HG03342 (cell line): Measurements from ENCODE around the gene TMEM217.

Experiments used
- ATAC-seq: cut with Tn5 transposase; IDR thresholded peaks from one replicate; pipeline ENCODE4 v1.9.1; 2021; ENCODE audit warnings: mild to moderate bottlenecking, moderate library complexity; ENCODE audit not compliant: unreplicated experiment

Gene TMEM217

DNA sequence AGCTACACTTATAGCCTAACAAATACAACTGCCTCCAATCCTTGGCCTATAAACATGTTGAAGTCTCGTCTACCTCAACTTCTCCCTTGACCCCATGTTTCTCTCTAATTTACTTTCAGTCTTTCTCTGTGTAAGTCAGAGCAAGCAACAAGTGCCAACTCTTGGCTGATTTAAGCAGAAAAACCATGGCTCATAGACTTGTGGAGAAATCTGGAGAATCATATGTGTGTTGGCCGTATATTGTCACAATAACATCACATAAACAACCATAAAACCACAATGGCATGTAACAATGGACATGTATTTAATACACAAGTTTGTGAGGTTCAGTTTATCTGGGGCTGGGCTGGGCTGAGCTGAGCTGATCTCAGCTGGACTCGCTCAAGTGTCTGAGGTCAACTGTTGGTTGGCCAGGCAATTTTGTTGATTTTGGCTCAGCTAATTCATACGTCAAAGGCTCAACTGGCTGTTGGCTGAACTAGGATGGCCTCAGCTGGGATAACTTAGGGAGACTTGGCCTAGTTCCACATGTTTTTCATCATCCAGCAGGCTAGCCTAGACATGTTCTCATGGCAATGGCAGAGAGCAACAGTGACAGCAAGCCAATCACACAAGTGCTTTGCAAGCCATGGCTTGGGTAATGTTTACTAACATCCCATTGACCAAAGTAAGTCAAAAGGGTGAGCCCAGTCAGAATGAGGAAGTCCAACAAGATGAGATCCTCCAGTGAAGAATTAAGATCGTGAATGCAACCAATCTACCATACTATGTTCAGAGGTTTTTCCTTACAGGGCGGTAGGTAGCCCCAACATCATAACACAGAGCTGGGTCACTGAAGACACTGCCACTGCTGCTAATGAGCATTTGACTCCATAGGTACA lies 13.3 kb downstream of the TMEM217 start:
- no peak for ATAC-seq

DNA sequence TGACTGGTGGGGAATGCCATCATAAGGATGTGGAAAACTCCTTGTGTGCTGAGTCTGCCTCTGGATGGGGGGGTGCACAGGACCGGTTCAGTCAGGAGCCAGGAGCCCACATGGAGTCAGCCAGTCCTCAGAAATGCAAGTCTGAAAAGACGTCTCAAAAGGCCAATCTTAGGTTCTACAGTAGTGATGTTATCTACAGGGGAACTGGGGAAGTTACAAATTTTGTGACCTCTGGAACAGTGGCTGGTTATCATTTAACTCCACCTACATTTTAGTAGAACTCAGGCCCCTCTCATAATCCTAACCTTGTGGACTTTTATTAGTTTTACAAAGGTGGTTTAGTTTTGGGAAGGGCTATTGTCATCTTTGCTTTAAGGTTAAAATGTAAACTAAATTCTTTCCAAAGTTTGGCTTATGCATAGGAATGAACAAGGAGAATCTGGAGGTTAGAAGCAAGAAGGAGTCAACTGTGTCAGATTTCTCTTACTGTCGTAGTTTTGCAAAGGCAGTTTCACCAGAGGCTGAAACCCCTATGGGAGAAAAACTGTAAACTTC lies 14.1 kb downstream of the TMEM217 start:
- ATAC-seq = no peak

DNA sequence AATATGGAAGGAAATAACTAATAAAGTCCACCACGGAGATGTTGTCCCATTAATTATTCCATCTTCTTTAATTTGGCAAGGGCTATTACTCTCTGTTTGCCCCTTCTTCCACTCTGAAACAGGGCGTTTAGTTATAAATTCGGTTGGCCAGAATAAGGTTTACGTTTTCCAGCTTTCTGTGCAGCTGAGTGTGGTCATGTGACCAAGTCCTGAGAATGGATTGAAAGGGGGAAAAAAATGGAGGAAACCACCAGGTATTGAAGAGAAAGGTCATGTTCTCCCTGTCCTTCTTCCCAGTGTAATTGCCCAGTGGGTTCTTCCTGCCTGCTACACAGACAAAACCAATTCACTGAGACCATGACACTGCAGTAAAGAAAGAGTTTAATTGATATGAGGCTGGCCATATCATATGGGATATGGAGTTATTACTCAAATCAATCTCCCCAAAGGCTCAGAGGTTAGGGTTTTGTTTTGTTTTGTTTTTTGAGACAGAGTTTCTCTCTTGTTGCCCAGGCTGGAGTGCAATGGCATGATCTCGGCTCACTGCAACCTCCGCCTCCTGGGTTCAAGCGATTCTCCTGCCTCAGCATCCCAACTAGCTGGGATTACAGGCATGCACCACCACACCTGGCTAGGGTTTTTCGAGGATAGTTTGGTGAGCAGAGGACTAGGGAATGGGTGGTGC lies 14.7 kb downstream of the TMEM217 start:
- ATAC-seq = no peak

DNA sequence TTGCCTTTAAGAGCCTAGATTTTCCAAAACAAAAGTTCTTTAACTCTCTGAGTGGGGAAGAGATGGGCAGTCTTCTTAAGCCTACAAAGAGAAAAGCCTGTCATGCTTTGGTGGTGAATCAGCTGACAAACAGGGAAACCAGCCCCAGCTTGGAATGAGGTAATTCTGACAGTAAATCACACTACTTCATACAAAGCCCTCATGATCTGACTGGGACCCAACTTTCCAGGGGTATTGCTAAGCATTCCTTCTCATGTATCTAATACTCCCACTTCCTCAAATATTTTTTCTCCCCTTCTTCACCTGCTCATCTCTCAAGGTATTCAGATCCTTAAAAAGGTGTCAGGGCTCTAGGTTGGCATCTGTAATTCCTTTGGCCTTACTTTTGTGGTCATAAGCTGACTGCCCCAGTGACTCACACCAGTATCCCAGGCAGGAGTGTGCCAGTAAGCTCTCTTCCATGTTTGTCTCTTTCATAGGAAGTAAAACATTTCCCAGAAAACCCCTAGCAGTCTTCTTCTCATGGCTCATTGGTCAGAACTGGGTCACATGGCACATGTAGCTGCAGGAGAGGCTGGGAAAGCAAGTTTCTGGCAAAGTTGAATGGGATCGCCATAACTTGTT lies 15.4 kb downstream of the TMEM217 start:
- no peak for ATAC-seq

DNA sequence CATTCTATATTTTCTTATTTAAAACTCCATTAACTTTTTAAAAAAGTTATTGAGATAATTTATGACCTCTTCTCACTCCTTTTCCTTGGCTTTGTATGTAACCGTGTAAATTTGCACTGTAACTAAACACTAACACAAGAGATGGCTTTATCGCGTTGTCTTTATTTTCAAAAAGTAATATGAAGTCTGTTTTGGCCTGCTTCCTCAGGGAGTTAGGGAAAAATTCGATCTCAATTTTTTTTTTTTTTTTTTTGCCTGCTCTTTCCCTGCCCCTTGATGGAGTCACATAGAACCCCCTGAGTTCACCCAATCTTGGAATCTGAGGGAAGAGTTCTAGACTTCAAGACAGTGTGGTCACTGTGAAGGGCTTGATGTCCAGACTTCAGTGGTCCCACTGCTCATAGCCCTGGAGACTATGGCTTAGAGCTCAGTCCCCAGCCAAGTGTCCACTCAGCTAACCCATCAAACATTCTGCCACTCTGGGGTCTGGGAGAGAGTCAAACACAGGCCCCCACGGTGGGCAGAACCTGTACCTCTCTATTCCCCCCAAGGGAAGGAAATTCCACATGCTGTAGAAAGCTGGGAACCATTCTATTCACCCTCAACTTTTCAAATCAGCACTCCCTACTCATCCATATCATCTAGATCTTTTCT lies 16.0 kb downstream of the TMEM217 start:
- ATAC-seq = no peak

DNA sequence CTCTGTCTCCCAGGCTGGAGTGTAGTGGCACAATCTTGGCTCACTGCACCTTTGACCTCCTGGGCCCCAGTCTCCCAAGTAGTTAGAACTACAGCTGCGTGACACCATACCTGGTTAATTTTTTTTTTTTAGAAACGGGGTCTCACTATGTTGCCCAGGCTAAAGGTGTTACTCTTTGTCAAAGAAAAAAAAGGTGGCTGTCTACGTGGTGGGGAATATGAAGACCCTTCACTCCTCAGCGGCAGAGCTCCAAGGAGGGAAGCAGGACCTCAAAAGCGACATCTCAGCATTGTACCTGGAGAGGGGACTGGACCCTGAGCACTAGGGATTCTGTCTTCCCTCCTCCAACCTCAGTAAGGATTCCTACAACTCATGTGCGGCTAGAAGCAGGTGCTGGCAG lies 16.8 kb downstream of the TMEM217 start:
- no peak for ATAC-seq

DNA sequence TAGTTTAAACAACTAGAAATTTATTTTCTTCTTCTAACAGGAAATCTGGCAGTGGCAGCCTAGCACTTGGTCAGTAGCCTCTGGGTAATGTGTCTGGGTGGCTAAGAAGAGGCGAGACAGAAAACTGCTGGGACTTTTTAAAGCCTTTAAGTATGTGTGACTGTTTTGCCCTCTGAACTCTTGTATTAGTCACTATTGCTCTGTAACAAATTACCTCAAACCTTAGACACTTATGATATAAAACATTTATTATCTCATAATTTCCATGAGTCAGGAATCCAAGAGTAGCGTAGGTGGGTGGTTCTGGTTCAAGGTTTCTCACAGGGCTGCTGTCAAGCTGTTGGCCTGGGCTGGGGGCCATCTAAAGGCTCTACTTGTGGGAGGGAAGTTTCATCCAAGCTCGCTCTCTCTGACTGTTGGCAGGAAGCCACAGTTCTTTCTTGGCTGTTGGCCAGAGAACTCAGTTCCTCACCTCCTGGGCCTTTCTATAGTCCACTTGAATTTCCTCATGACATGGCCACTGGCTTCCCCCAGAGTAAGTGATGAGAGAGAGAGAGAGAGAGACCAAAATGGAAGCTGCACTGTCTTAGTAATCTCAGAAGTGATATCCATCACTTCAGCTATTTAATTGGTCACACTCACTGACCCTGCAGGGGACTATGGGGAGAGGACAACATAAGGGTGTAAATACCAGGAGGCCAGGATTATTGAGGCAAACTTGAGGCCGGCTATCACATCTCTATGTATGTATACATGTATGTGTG lies 17.8 kb downstream of the TMEM217 start:
- peak; percentile 65 for ATAC-seq

DNA sequence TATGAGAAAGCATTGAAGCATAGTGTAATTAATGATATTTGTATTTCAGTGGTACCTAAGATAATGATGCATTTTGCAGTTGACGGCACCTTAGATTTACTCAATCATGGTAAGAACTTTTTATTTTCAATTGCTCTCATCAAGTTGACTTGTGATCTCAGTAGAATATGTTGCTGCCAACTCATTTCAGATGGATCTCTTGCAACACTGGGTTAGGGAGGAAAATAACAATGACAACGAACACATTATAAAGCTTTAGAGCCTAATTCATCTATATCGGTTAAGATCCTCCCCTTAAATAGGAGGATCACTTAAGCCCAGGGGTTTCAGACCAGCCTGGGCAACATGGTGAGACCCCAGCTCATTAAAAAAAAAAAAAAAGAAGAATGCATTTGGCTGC lies 18.4 kb downstream of the TMEM217 start:
- no peak for ATAC-seq

DNA sequence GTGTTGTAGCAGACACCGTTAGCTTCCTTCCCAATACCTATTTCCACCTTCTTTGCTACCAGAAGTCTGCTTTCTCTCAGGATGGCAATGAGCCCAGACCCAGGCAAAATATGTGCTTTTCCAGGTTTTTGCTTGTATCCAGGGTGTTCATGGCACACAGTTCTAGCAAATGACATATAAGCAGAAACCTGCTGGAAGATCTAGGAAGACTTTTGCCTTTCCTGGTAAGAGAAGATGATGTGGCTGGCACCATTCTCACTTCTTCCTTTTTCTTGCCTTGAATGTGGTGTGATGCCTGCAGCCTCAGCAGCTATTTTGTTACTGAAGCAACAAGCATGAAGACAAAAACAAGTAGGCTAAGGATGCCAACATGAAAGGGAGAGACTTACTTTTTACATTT lies 19.6 kb downstream of the TMEM217 start:
- no peak for ATAC-seq

DNA sequence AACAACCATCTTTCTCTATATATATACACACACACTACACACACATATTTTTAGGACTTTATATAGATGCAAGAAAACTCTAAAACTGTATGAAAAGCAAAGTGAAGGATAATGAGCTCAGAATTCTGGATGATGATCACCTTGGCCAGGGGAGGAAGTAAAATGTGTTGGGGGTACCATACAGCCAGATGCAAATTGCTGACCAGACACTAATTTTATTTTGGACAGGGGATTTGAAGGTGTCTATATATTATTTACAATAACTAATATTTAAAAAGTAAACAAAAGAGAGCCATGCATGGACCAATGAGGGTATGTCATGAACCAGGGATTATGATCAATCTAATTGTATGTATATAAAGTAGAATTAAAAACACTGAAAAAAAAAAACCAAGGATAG lies 20.2 kb downstream of the TMEM217 start:
- no peak for ATAC-seq

DNA sequence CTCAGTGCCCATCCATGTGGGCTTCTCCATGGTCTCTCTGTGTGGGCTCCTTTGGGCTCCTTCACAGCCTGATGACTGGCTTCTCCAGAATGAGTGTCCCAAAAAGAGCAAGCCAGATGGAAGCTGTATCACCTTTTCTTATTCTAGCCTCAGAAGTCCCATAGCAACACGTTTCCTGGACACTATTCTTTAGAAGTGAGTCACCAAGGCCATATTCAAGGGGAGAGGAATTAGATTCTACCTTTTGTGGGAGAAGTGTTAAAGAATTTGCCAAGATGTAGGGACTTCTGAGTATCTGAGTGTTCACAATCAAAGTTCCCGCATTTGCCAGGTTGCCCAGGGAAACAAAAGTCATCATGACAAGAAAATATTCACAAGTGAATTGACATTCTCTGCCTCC lies 21.0 kb downstream of the TMEM217 start:
- no peak for ATAC-seq

DNA sequence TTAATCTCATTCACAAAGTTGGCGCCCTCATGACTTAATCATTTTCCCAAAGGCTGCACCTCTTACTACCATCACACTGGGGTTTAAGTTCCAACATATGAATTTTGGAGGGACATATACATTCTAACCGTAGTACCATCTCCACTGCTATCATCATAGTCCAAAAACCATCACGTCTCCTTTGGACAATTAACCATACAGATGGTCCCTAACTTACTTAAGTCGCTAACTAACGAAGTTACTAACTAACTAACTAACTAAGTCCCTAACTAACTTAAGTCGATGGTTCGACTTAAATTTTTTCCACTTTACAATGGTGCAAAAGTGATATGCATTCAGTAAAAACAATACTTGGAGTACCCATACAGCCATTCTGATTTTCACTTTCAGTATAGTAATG lies 24.4 kb downstream of the TMEM217 start:
- ATAC-seq = no peak

DNA sequence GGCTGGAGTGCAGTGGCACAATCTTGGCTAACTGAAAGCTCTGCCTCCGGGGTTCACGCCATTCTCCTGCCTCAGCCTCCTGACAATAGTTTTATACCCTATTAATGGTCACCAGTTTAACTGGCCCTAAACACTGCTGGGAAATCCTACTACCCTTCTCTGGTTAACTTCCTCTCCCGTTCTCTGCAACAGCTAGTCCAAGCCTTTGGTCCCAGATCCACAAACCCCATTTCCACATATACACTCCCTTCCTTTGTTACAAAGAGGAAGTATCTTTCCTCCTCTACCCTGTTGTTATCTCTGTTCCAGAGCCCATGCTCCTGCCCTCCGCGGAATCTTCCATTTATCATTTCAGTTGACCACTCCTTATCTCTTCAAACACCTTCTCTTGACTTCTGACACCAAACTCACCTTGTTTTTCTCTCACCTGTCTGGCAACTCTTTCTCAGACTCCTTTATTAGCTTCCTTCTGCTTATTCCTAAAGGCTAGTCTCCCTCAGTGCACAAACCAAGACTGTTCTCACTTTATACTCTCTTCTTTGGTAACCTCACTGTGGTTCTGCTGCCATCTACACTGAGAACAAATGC lies 25.4 kb downstream of the TMEM217 start:
- ATAC-seq = no peak

DNA sequence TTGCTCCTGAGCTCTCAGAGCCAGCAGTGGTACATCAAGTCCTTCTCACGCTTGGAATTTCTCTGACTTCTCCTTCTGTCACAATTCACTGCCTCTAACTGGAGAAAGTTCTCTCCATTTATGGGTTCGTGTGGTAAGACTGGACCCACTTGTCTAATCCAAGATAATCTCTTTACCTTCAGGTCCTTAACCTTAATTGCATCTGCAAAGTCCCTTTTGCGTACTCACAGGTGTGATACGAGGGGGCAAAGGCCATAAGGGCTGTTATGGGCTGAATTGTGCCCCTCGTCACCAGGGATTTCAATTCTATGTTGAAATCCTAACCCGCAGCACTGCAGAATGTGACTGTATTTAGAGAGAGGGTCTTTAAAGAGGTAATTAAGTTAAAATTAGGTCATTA lies 27.8 kb downstream of the TMEM217 start:
- ATAC-seq = no peak

DNA sequence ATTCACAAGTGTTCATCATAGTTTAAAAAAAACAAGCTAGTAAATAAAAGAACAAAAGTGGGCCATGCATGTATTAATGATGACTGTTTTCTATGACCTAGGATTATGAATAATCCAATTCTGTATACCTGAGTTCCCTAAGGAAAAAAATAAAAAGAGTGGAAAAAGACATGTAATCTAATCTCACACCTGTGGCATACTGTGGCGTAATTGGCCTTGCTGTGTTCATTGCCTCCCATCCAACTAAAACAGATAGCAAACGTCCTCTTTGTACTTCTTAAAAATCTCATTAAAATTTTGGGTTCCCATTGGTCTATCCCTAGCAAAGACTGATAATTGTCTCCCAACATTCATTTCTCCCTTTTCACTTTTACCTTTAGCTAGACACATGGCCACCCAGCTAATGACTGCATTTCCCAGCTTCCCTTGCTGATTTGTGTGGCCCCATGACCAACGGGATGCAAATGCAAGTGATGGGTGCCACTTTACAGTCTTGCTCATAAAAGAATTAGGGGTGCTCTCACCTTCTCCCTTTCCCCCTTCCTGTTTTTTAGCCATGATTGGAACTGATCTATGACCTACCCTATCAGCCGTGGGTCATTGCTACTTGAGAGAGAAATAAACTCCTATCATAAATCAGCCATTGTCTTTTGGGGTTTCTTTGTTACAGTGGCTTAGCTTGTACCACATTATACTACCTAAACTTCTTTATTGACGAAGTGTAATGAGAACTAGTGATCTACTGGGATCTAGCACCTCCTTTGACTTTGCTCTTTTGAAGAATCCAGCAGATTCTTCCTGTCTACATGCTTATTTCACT lies 32.4 kb downstream of the TMEM217 start:
- no peak for ATAC-seq

DNA sequence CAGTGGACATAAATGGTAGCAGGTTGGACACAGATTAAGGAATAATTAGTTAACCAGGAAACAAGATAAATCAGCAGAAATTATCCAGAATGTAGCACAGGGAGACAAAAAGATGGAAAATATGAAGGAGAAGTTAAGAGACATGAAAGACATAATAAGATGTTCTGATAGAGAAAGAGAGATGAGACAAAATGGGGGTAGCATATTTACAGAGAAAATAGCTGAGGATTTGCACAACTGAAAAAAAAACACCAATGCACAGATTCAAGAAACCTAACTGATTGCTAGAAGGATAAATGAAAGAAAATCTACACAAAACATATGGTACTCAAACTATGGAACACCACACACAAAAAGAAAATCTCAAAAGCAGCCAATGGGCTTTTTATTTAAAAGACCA lies 35.0 kb downstream of the TMEM217 start:
- no peak for ATAC-seq

DNA sequence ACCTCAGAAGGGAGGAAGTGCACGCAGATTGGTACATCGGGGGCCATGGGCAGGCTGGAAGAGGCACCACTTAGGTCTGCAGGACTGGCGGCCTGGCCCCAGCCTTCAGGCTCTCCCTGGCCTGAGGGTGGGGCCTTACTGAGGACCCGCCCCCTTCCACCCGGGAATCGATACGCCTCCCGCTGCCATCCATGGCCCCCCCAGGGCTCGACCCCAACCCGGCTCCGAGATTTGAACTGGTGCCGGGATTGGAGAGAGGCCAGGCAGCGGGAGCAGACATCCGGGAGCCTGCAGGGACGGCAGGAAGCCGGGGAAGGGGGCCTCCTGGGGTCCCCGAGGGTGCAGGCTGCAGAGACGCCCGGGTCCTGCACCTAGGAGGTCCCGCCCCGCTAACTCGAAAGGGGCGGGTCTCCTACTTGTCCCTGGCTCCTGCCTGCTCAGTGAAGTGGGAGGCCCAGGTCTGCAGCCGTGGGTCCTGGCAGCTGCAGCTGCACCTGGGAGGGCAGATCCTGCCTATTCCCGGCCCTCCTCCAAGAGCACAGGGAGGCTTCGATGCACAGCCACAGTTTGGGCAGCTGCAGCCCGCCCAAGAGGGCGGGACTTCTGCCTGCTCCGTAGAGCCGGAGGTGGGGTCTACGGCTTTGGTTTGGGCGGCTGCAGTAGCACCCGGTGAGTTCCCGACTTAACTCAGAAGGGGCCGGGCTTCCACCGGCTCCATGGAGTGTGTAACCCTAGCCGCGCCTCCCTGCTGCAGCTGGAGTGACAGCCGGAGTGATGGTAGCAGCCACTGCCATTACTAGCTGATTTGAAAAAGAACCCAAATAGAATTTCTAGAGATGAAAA lies 35.6 kb downstream of the TMEM217 start:
- ATAC-seq = peak; percentile 85

DNA sequence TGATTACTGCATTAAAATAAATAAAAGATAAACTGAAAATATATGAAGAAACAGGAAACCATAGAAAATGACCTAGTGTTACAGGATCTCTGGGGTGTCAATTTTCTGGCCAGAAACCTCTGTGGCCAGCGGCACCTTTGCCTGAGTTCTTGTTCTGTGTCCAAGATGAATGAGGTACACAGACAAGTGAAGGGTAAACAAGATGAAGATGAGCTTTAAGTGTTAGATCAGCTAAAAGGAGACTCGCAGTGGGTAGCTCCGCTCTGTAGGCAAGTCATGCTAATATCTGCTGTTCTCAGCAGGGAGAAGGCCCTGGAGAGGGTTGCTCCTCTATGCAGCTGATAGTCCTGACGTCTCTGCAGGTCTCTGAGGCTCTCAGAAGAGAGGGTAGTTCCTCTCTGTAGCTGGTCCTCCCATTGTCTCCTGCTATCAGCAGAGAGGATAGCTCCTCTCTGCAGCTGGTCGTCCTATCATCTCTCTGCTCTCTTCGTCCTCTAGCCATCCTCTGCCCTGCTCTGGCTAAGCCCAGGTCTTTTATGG lies 36.3 kb downstream of the TMEM217 start:
- ATAC-seq = no peak
